Urothelium cell line (cell line): ENCODE measurements around the gene USP47.

ENCODE experiments used
- DNase-seq: peaks from one replicate; pipeline ENCODE4 v3.0.0; 2011; ENCODE audit warnings: low spot score, mixed read lengths
- FAIRE-seq: peaks from 2 replicates; lab custom pipeline; 2011; peaks lifted over from hg19 to GRCh38; lab: Jason Lieb, UNC

The USP47 gene

DNA sequence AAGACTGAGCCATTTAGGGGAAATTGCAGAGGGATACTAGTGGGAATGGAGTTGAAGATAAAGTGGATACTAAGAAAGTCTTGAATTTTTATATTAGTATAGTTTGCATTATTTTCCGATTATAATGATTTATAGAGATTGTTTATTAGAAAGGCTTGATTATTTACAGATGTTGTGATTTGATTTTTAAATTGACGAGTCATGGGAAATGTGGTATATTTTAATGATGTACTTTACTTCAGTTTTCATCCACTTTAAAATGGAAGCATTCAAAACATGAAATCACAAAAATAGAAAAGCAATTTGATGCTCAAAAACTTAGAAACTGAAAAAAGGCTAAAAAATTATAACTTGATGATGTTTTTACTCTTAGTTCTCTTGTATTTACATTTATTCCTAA lies 21.2 kb downstream of the USP47 start:
- DNase-seq (no peak), FAIRE-seq (no peak)

DNA sequence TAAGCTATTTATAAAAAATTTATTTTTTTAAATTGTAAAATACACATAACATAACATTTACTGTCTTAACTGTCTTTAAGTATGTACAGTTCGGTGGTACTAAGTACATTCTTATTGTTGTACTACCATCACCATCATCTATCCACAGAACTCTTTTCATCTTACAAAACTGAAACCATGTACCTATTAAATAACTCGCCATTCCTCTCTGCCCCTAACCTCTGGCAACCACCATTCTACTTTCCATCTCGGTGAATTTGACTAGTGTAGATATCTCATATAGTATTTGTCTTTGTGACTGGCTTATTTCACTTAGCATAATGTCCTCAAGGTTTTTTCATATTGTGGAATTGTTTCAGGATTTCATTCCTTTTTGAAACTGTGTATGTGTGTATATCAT lies 22.6 kb downstream of the USP47 start:
- FAIRE-seq, result no peak
- DNase-seq, result no peak

DNA sequence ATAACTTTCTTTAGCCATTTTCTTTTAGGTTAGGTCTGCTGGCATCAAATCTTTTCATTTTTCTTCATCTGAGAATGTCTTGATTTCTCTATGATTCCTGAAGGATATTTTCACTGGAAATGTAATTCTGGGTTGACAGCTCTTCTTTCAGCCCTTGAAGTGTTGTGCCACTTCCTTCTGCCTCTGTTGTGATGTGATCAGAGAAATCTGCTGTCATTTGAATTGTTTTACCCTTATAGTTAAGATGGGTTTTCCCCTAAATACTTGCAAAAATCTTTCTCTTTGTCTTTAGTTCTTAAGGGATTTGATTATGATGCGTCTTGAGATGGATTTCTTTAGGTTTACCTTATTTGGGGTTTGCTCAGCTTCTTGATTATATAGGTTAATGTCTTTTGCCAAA lies 23.0 kb downstream of the USP47 start:
- DNase-seq (no peak), FAIRE-seq (no peak)

DNA sequence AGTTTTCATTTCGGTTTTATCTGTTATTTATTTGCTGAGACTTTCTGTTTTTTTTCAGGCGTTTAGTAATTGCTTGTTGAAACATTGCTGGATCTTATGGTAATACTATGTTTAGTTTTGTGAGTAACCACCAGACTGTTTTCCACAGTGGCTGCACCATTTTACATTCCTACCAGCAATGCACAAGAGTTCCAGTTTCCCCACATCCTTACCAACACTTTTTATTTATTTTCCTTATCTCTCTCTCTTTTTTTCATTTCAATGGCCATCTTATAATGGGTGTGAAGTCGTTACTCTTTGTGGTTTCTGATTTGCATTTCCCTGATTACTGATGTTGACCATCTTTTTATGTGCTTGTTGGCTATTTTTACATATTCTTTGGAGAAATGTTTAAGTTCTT lies 23.7 kb downstream of the USP47 start:
- FAIRE-seq, result no peak

DNA sequence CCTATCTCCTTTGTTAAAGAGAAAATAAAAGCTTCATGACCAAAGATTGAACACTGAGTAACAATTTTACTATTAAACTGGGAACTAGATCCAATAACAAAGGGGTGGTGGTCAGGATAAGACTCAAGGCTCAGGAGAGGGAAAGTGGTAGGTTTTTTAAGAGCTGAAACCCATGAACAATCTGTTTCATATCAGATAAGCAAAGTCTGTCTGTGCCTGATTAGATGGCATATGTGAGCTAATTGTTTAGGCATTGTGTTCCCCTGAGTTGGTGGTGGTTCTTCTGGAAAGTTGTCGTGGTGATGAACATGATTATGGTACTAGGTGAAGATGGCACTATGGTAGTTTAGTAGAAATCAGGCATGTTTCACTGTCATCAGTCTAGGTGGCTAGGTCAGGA lies 24.4 kb downstream of the USP47 start:
- no peak for DNase-seq
- FAIRE-seq, result no peak

More for the DNA sequence above, 23.7 kb downstream of the USP47 start:
- no peak for DNase-seq

DNA sequence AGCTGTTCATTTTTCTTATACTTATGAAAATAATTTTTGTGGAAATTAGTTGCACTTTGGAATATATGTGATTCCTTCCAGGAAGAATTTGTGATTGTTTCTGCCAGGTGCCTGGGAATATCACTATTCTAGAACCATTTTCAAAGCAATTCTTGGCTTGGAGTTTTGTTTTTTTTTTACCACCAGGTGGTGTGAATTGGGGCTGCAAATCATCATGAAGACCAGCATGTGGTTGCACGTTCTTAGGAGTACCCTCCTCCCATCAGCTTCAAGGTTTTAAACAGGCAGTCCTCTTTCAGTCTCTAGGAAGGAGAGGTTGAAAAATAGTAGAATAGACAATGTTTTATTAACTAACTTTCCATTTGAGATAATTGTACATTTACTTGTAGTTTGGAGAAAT lies 25.9 kb downstream of the USP47 start:
- no peak for FAIRE-seq
- DNase-seq, result no peak

DNA sequence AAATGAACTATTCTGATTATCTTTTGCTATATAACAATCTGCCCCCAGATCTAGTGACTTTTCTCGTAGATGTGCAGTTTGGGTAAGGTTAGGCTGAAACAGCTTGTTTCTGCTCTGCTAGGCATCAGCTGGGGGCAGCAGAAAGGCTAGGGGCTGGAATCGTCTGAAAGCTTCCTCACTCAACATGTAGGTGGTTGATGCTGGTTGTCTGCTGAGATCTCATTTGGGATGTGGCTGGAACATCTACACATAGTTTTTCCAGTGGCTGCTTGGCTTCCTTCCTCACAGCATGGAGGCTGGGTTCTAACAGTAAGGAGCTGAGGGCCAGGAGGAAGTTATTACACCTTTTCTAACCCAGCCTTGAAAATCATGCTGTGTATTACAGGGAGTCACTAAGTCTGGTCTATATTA lies 30.2 kb downstream of the USP47 start:
- DNase-seq (no peak), FAIRE-seq (no peak)

DNA sequence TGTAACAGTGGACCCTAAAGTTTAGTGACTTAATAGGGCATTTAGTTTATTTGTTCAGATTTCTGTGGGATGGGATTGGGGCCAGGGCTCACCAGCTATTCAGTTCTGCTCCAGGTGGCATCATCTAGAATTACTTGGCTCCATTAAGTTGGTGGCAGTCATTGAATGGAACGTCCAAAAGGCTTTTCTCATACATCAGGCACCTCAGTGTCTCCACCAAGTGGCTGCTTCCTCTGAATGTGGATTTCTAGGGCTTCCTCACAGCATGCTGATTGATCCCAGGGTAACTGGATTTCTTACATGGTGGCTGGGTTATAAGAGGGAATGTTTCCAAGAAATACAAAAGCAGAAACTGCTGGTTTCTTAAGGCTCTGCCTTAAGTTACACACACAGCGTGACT lies 34.7 kb downstream of the USP47 start:
- FAIRE-seq, result no peak
- DNase-seq, result peak; percentile 6

DNA sequence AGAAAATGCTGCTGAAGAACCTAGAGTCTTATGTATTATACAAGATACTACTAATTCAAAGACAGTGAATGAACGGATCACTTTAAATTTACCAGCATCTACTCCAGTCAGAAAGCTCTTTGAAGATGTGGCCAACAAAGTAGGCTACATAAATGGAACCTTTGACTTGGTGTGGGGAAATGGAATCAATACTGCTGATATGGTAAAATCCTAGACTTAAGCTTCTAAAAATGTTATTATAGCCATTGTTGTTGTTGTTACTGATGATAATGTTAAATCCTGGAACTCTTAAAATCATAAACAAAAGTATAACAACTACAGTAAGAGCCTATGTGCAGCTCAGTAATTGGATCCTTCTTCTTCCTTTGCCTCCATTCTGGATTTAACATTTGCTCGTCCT lies 38.4 kb downstream of the USP47 start:
- FAIRE-seq, result no peak
- no peak for DNase-seq

DNA sequence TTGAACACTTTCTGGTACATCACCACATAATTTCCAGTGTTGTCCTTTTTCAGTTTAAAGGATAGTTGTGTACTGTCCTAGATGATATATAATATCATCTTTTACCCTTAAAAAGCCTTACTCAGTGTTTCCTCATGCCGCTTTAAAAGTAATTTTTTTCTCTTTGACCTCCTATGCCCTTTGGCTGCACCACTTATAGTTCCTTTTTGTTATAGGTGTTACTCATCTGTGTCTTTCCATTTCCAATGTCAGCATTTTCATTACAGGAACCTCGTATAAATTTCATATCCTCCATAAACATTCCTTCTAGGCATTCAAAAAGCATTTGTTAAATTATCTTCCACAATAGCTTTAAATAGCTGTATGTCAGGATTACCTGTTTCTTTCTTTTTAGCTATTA lies 40.8 kb downstream of the USP47 start:
- FAIRE-seq, result no peak
- no peak for DNase-seq

DNA sequence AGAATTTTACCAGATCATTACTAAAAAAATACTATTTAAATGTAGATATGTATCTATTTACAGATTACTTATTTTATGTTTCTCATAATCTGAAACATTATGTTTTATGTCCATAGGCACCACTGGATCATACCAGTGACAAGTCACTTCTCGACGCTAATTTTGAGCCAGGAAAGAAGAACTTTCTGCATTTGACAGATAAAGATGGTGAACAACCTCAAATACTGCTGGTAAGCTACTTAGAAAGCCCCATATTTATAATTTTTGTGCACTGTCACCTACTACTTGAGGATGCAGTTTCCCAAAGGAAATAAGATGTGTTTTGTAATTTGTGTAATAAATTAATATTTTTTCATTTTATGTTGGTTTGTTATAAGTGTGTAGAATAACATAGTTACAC lies 42.6 kb downstream of the USP47 start:
- FAIRE-seq (no peak), DNase-seq (no peak)

DNA sequence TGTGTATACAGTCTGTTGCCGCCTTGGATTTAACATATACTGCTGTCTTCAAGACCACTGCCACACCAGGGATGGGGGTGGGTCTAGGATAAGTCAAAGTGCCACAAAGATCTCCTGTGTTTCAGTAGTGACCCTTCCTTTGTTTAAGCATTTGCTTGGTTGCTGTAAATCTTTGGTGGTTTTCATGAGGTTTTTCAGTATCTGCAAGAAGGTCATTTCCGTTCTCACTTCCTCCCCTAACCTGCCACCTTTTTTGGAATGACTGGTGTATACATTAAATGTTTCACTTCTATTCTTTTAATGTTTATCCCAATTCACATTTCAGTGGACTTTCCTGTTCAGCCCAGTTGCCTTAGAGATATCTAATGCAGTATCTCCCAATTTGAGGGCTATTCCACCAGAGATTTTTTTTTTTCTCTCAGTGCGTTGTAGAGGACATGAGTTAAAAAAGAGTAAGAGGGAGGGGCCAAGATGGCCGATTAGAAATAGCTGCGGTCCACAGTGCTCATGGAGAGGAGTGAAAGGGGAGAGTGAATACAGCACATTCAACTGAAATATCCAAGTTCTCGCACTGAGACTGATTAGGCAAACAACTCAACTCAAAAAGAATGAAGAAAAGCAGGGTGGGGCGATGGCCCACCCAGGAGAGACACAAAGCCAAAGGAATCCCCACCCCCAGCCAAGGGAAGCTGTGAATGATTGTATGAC lies 43.2 kb downstream of the USP47 start:
- DNase-seq (no peak), FAIRE-seq (no peak)

DNA sequence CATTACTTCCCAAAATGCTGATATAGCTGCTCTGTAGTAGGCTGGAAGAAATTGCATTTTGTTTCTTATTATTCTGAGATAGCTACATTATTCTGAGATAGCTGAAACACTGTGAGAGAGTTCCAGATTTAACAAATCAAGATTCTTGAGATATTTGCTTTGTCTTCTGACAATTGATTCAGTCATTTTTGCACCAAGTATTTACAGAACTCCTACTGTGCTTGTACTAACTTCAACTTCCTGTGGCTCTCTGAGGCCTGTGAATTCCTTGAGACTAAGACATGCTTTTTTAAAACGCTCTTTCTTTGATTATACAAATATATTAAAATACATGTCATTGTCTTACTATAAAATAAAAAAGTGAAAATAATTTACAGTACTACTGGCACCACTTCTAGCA lies 52.7 kb downstream of the USP47 start:
- DNase-seq, result no peak
- FAIRE-seq, result no peak

DNA sequence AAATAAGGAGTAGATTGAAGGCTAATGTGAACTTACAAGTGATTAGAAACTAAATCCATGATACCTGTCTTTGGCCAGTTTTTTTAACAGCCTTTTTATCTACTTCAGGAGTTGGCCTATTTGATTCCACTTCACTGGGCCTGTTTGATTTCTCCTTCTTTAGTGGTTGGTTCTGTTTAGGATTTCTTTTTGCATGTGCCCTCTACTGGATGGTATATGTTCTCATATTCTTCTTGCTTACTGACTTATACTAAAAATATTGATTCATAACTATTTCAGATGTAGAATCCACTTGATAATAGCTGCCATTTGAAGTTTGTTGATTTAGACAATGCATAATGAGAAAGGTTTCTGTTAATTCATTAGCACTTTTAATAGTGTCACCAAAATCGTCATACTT lies 53.9 kb downstream of the USP47 start:
- no peak for DNase-seq
- no peak for FAIRE-seq

DNA sequence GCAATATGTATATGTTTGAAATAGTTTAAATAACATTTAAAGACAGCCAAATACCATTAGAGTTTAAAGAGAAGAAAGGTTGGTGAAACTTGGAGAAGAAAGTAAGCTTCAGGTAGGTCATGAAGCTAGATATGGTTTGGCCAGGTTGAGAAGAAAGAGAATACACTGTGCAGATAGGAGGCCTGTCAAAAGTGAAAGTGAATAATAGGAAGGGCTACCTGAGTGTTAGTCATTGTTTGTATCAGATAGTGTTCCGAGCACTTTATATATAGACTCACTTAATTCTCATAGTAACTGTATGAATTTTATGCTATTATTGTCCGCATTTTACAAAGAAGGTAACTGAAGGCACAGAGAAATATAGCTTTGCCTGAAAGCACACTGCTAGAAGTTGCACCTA lies 56.9 kb downstream of the USP47 start:
- no peak for DNase-seq
- no peak for FAIRE-seq

DNA sequence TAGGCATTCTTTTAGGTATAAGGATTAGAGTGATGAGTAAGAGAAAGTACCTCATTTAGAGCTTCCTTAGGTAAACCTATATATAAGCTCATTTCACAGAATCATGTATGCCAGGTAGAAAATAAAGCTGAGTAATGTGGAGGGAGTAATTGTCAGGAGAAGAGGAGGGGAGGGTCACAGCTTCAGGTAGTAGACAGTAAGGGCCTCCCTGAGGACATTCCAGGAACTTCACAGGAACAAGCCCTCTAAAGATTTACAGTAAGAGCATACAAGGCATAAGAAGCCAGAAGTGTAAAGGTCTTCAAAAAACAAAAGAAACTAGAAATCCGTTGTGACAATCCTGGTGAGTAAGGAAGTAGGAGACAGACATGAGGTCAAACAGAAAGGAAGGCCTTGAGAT lies 57.6 kb downstream of the USP47 start:
- DNase-seq (no peak), FAIRE-seq (no peak)

DNA sequence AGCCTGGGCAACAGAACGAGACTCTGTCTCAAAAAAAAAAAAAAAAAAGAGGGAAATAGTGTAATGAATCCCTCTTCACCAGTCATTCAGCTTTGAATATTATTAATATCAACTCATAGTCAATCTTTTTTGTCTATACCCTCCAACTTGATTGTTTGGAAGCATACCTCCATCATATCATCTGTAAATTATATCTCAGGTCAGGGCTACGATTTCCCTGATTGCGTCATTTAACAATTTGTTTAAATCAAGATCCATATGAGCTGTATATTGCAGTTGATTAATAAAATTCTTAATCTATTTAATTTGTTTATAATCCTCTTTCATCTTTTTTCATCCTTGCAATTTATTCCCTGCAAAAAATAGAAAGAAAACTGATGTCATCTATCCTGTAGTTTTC lies 60.2 kb downstream of the USP47 start:
- DNase-seq, result no peak
- no peak for FAIRE-seq

DNA sequence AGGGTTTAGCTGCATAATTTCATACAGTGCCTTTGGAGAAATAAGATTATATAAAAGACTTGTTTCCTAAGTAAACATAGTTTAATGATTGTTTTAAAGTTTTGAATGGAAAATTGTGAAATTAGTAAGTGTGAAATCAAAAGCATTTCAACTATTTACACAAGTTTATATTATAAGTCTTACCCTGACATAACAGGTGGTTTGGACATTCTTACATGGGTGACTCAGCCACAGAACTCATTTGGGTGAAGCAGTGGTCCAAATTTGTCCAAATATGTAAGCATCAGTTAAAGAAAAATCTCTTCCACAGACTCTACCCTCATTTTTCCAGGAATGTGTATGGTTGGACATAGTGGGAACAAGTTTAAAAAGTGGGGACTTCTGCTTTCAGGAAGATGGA lies 68.0 kb downstream of the USP47 start:
- FAIRE-seq, result no peak

DNA sequence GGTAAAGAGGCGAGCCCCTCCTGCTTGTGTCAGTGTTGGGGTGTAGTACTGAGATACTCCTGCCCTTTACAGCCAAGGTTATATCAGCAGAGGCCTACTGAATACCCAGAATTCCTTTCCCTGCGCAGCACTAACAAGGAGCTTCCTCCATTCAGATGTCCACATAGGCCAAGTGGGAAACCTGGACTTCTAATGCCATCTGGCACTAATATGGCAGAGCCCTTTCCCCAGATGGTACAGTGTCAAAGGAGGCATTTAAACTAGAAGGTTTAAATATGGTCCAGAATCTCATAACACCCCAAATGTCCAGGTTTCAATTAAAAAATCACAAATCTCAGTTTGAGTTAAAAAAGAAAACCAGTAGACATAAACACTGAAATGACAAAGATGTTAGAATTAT lies 68.8 kb downstream of the USP47 start:
- DNase-seq (no peak), FAIRE-seq (no peak)

More for the DNA sequence above, 68.0 kb downstream of the USP47 start:
- DNase-seq, result no peak

DNA sequence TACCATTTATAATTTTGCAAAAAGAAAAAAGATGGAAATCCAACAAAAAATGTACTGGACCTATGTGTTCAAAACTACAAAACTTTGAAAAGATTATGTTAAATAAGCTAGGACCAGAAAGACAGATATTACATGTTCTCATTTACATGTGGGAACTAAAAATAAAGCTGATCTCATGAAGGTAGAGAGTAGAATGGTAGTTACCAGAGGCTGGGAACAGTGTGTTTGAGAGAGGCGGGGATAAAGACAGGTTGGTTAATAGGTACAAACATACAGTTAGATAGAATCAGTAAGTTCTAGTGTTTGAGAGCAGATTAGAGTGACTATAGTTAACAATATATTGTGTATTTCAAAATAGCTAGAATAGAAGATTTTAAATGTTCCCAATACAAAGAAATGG lies 71.6 kb downstream of the USP47 start:
- FAIRE-seq (no peak), DNase-seq (no peak)

DNA sequence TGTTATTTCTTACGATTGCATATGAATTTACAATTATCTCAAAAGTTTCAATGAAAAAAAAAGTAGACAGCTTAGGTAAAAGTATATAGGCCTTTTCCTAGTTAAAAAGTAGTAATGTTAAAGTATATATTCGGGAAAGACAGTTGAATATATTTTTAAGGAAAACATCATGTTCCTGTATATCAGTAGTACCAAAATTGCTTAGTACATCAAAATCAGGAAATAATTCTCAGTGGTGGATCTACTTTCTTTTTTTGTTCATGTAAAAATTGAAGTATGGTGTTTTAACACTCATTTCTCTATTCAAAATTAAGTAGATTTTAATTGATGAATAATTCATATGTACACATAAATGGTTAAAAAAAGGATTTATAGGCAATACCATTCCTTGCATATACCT lies 73.9 kb downstream of the USP47 start:
- no peak for DNase-seq
- no peak for FAIRE-seq

DNA sequence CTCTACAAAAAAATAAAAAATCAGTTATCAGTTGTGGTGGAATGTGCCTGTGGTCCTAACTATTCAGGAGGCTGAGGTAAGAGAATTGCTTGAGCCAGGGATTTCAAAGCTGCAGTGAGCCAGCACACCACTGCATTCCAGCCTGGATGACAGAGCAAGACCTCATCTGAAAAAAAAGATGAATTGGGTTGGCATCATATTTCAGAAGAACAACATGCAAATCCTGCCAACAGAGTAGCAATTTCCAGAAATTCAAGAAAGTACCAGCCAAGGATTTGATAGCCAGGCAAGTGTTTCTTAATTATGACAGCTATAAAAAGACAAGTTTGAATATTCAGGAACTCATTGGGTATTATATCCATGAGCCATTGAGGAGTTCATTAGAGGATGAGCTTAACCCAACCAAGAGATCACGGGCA lies 75.2 kb downstream of the USP47 start:
- DNase-seq (no peak), FAIRE-seq (no peak)

DNA sequence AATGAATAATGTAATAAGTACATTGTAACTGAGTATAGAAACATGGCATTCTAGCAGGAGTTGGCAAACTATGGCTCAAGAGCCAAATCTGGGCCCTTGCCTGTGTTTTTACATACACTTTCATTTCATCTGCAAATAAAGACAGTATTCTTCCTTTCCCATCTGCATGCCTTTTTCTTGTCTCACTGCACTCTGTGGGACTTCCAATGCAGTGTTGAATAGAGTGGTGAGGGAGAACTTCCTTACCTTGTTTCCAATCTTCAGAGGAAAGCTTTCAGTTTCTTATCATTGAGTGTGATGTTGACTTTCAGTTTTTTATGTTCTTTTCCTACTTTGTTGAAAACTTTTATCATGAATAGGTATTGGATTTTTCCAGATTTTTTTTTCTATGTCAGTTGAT lies 82.1 kb downstream of the USP47 start:
- FAIRE-seq, result no peak
- no peak for DNase-seq
